Stimulated activated CD8-positive, alpha-beta memory T cell treated with anti-CD3 and anti-CD28 coated beads, Interleukin-12 subunit alpha, Interleukin-12 subunit beta, amount 100 ng/mL, for 24 hours (primary cell): ENCODE data around the gene TNNT2.

Source experiments
- DNase-seq: peaks from one replicate; pipeline ENCODE4 v3.0.0-alpha.2; 2020; ENCODE audit errors: extremely low read depth

The TNNT2 gene

GRCh38 chr1:201377611-201378092, at the start of gene TNNT2:
TNNT2 (minus strand) TSS chr1:201377680; CDS start chr1:201373254, 4,426 bp downstream.
- no peak for DNase-seq

GRCh38 chr1:201426479-201427310, 49.2 kb upstream of the TNNT2 start:
- no peak for DNase-seq

GRCh38 chr1:201424146-201424545, 46.7 kb upstream of the TNNT2 start:
- DNase-seq = no peak

GRCh38 chr1:201423655-201424054, 46.2 kb upstream of the TNNT2 start:
- no peak for DNase-seq

GRCh38 chr1:201422436-201423030, 45.1 kb upstream of the TNNT2 start:
- DNase-seq = no peak

- DNase-seq = no peak
Measured at GRCh38 chr1:201422026-201422425, 44.5 kb upstream of the TNNT2 start.

GRCh38 chr1:201421041-201421440, 43.6 kb upstream of the TNNT2 start:
- no peak for DNase-seq

- DNase-seq = no peak
Measured at GRCh38 chr1:201420608-201421002, 43.1 kb upstream of the TNNT2 start.

- no peak for DNase-seq
Measured at GRCh38 chr1:201419746-201420607, 42.5 kb upstream of the TNNT2 start.

- no peak for DNase-seq
Measured at GRCh38 chr1:201419256-201419655, 41.8 kb upstream of the TNNT2 start.

GRCh38 chr1:201418461-201418860, 41.0 kb upstream of the TNNT2 start:
- DNase-seq = no peak

- no peak for DNase-seq
Measured at GRCh38 chr1:201414051-201414738, 36.7 kb upstream of the TNNT2 start.

- DNase-seq = no peak
Measured at GRCh38 chr1:201411292-201411691, 33.8 kb upstream of the TNNT2 start.

- no peak for DNase-seq
Measured at GRCh38 chr1:201409440-201409839, 32.0 kb upstream of the TNNT2 start.

- no peak for DNase-seq
Measured at GRCh38 chr1:201408834-201409200, 31.3 kb upstream of the TNNT2 start.

GRCh38 chr1:201408176-201408833, 30.8 kb upstream of the TNNT2 start:
- peak; percentile 24 for DNase-seq

GRCh38 chr1:201406831-201407406, 29.4 kb upstream of the TNNT2 start:
- DNase-seq = no peak

GRCh38 chr1:201405484-201405831, 28.0 kb upstream of the TNNT2 start:
- DNase-seq = no peak

- DNase-seq = no peak
Measured at GRCh38 chr1:201404722-201405483, 27.4 kb upstream of the TNNT2 start.

- DNase-seq = no peak
Measured at GRCh38 chr1:201404055-201404454, 26.6 kb upstream of the TNNT2 start.
